Left ventricle myocardium superior (tissue), 1 donor: ENCODE results near the gene BPIFB2. TPM values are rescaled to one million over a fixed set of nuclear protein-coding genes. Genes with fewer than 3 reads are reported as not detected.

Experiments used
- ATAC-seq: fragments of 200-7000 bp; cut with Tn5 transposase; one replicate; pipeline ENCODE4 v1.9.1; 2020; ENCODE audit warnings: mild to moderate bottlenecking, moderate library complexity
- DNase-seq: peaks from one replicate; pipeline ENCODE4 v3.0.0-alpha.2; 2020
- intact Hi-C: fragments of 100-400 bp; cut with micrococcal nuclease; formaldehyde crosslinking; loops from one replicate; pipeline ENCODE4 v1.11.0; 2022
- total RNA-seq: library from RNA; stranded (reverse); fragmentation: NEBNext Ultra II Directional; extraction: Animal tissue kit (Norgen Biotek cat#: 25700); gene quantifications from one replicate; pipeline ENCODE4 v1.2.1, GENCODE V29; 2021
- donor health status: DM: no; HTN: yes; CAD: no; lungs with severe emphysema.

BPIFB2 gene
- total RNA-seq, 1 donor from 2014 or later: not detected

- no peak for ATAC-seq
- intact Hi-C loops: no loop called here
- no peak for DNase-seq
Observed at GRCh38 chr20:33015700-33016580, 8.4 kb downstream of the BPIFB2 start.

DNA sequence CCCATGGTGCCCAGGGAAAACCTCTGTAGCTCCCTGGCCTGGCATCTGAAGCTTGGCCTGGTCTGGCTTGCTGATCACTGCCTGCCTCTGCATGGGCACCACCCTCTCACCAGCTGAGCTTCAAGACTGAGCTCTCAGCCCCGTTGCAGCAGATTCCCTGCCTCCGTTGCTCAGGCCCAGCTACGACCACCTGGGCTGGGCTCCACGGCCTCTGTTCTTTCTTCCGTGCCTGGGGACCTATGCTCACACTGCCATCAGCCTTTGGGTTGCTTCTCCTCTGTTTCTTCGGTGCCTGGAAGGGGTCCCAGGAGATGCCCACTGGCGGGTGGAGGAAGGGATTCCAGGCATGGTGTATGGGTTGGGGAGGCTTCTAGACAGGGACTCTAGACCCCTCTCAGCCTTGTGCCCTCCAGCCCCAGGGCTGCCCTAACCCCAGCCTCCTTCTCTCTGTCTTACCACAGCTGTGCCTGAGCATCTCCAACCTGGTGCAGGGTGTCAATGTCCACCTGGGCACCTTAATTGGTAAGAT is 9.1 kb downstream of the BPIFB2 start:
- no peak for ATAC-seq
- no peak for DNase-seq
- intact Hi-C loops: no loop called here

- DNase-seq (no peak), ATAC-seq (no peak)
- intact Hi-C loops: no loop called here
Observed at GRCh38 chr20:33017542-33017941, 10.0 kb downstream of the BPIFB2 start.

GRCh38 chr20:33018169-33018931 is 10.8 kb downstream of the BPIFB2 start:
- intact Hi-C loops: no loop called here
- no peak for DNase-seq
- no peak for ATAC-seq

GRCh38 chr20:33019465-33020277 is 12.2 kb downstream of the BPIFB2 start:
- ATAC-seq (no peak), DNase-seq (no peak)
- intact Hi-C loops: no loop called here

GRCh38 chr20:33020278-33021161 is 13.0 kb downstream of the BPIFB2 start:
- DNase-seq: no peak
- intact Hi-C loops: no loop called here
- no peak for ATAC-seq

- intact Hi-C loops: no loop called here
- DNase-seq (no peak), ATAC-seq (no peak)
Observed at GRCh38 chr20:33021879-33022278, 14.4 kb downstream of the BPIFB2 start.

DNA sequence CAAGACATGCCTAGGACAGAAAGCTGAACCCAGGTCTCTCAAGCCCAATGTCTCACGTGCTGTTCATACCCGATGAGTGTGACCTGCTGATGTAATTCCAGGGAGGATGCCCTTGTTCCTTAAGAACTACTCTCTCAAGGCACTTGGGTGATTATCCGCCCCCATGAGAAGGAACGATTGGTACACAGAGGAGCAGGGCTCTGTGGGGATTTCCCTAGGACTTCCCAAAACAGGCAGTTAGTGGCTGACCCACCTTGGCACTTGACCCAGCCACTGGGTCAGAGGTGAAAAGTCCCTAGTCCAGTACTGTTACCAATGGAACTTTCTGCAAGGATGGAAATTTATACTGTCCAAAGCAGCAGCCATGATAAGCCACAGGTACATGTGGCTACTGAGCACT is 14.8 kb downstream of the BPIFB2 start:
- no peak for ATAC-seq
- intact Hi-C loops: no loop called here
- DNase-seq: no peak

GRCh38 chr20:33022694-33023438 is 15.4 kb downstream of the BPIFB2 start:
- intact Hi-C loops: no loop called here
- DNase-seq (no peak), ATAC-seq (no peak)

DNA sequence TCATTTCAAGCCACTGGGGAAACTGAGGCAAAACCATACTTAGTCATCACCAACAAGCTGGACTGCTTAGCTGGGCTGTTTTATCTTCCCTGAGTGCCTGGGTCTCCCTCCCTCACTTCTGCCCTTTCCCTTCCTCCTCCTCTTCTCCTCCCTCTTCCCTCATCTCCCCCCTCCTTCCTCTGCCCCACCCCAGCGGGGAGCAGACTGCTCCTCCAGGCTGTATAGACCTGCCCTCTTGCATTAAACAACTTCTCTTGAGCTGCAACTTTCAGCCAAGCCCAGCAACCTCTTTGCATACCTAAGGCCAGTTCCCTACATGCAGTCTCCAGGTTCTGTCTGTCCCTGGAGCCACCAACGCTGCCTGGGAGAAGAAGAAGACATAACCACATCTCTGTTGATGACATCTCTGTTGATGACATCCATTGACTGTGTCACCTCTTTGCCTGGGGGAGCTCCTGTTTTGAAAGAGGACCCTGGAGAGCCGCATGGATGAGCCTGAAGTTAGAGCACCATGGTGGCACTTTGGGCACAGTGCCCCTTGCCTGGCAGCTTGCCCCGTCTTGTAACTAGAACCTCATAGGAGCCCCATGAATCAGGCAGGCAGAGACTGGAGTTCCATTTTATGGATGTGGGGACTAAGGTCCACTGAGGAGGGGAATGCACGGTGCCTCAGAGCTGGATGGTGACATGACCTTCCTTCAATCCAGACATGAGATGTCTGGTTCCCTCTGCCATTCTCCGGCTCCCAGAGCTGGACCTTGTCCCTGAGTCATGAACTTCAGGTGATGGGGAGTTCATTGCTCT is 16.1 kb downstream of the BPIFB2 start:
- intact Hi-C loops: no loop called here
- no peak for ATAC-seq
- no peak for DNase-seq

DNA sequence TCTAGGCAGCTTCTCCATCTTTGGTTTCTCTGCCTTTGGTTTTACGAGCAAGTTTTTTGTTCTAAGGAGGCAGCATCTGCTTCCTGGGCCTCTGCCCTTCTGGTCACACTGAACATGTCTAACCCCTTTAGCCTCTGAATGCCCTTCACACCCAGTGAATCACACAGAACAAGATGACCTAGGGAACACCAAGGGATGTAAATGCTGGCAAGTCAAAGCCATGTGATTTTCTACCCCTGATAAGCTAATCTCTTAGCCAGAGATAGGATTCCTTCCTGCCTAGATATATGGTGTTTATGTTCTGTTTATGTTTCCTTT is 16.7 kb downstream of the BPIFB2 start:
- no peak for DNase-seq
- intact Hi-C loops: no loop called here
- no peak for ATAC-seq

- ATAC-seq (no peak), DNase-seq (no peak)
- intact Hi-C loops: no loop called here
Observed at GRCh38 chr20:33024609-33025317, 17.3 kb downstream of the BPIFB2 start.

- no peak for DNase-seq
- ATAC-seq: no peak
- intact Hi-C loops: no loop called here
Observed at GRCh38 chr20:33025318-33025876, 17.9 kb downstream of the BPIFB2 start.

GRCh38 chr20:33026072-33026778 is 18.7 kb downstream of the BPIFB2 start:
- intact Hi-C loops: no loop called here
- DNase-seq: no peak
- ATAC-seq: no peak
